Epithelial cell of proximal tubule (primary cell): ENCODE results near the gene KIZ. TPM values are rescaled to one million over a fixed set of nuclear protein-coding genes. Genes with fewer than 3 reads are reported as not detected.
A peak's percentile ranks its signal among the peaks of the same experiment; 100 is the strongest.

Experiments
- DNase-seq: peaks from one replicate; pipeline ENCODE4 v3.0.0-alpha.2; 2011; ENCODE audit warnings: low read depth
- H3K4me3 ChIP-seq: 2 replicates; pipeline ENCODE4 v1.5.1; 2011; ENCODE audit warnings: low read depth, mild to moderate bottlenecking, low read length
- total RNA-seq: library from RNA; depleted of rRNA; stranded (reverse); fragments of >200 nt; gene quantifications from 2 replicates; pipeline ENCODE4 v1.2.3, GENCODE V29; 2015
- TF ChIP-seq, protein P1 (sequence below): conservative IDR thresholded peaks from 2 replicates; pipeline ENCODE4 v1.5.1; 2012; ENCODE audit warnings: low read depth, mild to moderate bottlenecking, low read length

Gene KIZ
- total RNA-seq, 1 donor from 2014 or later: 4.7 TPM

GRCh38 chr20:21232546-21233280 lies 106.8 kb downstream of the KIZ start:
- no peak for DNase-seq
- no peak overlapping the region for H3K4me3 ChIP-seq
- TF ChIP-seq, protein P1, sequence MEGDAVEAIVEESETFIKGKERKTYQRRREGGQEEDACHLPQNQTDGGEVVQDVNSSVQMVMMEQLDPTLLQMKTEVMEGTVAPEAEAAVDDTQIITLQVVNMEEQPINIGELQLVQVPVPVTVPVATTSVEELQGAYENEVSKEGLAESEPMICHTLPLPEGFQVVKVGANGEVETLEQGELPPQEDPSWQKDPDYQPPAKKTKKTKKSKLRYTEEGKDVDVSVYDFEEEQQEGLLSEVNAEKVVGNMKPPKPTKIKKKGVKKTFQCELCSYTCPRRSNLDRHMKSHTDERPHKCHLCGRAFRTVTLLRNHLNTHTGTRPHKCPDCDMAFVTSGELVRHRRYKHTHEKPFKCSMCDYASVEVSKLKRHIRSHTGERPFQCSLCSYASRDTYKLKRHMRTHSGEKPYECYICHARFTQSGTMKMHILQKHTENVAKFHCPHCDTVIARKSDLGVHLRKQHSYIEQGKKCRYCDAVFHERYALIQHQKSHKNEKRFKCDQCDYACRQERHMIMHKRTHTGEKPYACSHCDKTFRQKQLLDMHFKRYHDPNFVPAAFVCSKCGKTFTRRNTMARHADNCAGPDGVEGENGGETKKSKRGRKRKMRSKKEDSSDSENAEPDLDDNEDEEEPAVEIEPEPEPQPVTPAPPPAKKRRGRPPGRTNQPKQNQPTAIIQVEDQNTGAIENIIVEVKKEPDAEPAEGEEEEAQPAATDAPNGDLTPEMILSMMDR: no peak

- TF ChIP-seq, protein P1: no peak
- H3K4me3 ChIP-seq: no peak overlapping the region
- no peak for DNase-seq
These were observed 108.4 kb downstream of the KIZ start for GRCh38 chr20:21234324-21234723.

GRCh38 chr20:21234806-21235483 lies 109.1 kb downstream of the KIZ start:
- DNase-seq: no peak
- TF ChIP-seq, protein P1: no peak

DNA sequence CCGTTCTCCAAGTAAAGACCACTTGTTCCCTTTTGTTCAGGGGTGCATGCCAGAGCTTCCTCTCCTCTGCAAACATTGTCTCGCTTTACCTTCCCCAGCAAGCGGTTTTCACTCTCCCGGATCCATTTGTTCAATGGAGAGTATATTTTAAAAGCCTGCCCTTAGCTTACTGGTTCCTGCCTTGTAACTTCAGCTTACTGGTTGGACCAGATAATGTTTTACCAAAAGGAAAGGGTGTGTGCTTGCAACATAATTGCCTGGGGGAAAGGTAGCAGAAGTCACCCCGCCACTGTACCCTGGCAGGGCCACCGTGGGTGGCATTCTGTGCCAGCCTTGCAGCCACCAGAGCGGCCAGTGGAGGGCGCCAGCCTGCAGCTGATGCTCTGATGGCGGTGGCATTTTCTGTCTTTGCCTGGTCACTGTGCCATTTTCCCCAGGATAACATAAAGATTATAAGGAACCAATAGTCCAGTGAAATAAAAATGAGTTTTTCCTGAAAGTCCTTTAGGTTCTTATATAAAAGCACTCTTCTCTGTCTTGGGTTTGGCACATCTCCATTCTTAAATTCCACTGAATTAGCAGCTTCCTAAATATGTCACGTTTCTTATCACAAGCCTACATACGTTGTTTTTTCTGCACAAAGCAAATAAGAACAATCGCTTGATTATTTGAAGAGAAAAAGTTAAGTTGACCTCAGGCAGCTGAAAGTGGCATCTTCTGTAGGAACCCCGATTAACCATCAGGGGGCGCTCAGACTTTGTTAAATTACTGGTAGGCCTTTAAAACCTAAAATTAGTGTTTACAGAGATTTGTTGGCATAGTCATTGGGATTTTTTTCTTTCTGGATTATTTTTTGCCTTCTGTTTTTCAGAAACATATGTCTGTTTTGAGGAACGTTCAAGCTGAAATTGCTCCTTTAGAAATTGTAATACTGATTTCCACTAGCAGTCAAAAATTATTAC lies 109.9 kb downstream of the KIZ start:
- DNase-seq: peak; percentile 23
- TF ChIP-seq, protein P1: peak; percentile 79
- H3K4me3 ChIP-seq: no peak overlapping the region

More at GRCh38 chr20:21234806-21235483, 109.1 kb downstream of the KIZ start:
- H3K4me3 ChIP-seq: no peak overlapping the region

DNA sequence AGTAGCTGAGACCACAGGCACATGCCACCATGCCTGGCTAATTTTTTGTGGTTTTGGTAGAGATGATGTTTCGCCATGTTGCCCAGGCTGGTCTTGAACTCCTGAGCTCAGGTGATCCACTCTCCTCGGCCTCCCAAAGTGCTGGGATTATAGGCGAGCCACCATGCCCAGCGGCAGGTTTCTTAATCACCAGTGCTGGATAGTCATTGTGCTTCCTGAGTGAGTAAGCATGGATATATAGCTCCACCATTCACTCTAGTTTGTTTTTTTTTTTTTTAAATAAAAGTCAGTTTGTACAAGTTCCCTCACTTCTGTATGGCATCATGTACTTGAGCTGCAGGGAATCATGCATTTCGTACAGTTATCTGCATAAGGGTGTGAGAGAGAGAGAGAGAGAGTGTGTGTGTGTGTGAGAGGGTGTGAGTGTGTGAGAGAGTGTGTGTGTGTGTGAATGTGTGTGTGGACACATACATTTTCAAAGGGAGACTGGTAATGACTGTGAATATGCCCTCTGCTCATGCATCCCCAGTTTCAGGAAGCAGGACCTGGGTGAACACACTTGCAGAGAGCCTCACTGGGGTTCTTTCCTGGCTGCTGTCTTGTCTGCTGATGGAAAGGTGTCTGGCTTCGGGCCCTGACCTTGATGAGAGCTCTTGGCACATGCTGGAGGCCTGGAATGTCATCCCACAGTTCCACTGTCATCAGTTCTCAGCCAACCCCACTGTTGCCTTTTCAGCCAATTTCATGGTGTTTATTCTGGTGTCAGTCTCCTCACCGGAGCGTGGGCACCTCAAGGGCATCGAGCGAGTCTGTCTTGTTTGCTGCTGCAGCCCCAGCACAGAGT lies 112.3 kb downstream of the KIZ start:
- DNase-seq: no peak
- no peak overlapping the region for H3K4me3 ChIP-seq
- TF ChIP-seq, protein P1: no peak
